Hepatocyte (in vitro differentiated cells): Measurements from ENCODE around the gene ESR1. TPM values are rescaled to one million over a fixed set of nuclear protein-coding genes. Genes with fewer than 3 reads are reported as not detected.

Experiments used
- DNase-seq: peaks from one replicate; pipeline ENCODE4 v3.0.0-alpha.2; 2016; ENCODE audit warnings: low spot score
- H2AFZ ChIP-seq: fragments of 200-600 bp; sonication (generic); 2 replicates; pipeline ENCODE4 v1.6.0; 2016; ENCODE audit warnings: antibody characterized with exemption, mild to moderate bottlenecking
- H3K27ac ChIP-seq: fragments of 200-600 bp; sonication (generic); 2 replicates; pipeline ENCODE4 v1.5.1; 2016; ENCODE audit warnings: mild to moderate bottlenecking
- H3K27me3 ChIP-seq: fragments of 200-600 bp; sonication (generic); 2 replicates; pipeline ENCODE4 v1.6.1; 2016
- H3K36me3 ChIP-seq: fragments of 200-600 bp; sonication (generic); replicated peaks from 2 replicates; pipeline ENCODE4 v1.5.1; 2016; ENCODE audit warnings: low read depth; ENCODE audit not compliant: insufficient read depth
- H3K4me1 ChIP-seq: fragments of 200-600 bp; sonication (generic); 2 replicates; pipeline ENCODE4 v1.5.1; 2016; ENCODE audit warnings: mild to moderate bottlenecking, moderate library complexity; ENCODE audit not compliant: insufficient read depth
- H3K4me2 ChIP-seq: fragments of 200-600 bp; sonication (generic); 2 replicates; pipeline ENCODE4 v1.6.0; 2016
- H3K4me3 ChIP-seq: fragments of 200-600 bp; sonication (generic); 2 replicates; pipeline ENCODE4 v1.5.1; 2016; ENCODE audit warnings: mild to moderate bottlenecking
- H3K79me2 ChIP-seq: fragments of 200-600 bp; sonication (generic); 2 replicates; pipeline ENCODE4 v1.6.0; 2017; ENCODE audit warnings: mild to moderate bottlenecking
- H3K9me2 ChIP-seq: fragments of 200-600 bp; sonication (generic); replicated peaks from 2 replicates; pipeline ENCODE4 v1.6.0; 2017; ENCODE audit warnings: mild to moderate bottlenecking; ENCODE audit not compliant: insufficient read depth
- H3K9me3 ChIP-seq: fragments of 200-600 bp; sonication (generic); 2 replicates; pipeline ENCODE4 v1.5.1; 2016; ENCODE audit warnings: low read depth, mild to moderate bottlenecking
- H4K20me1 ChIP-seq: fragments of 200-600 bp; sonication (generic); 2 replicates; pipeline ENCODE4 v1.6.0; 2016; ENCODE audit warnings: mild to moderate bottlenecking; ENCODE audit not compliant: insufficient read depth, poor library complexity, severe bottlenecking
- CTCF ChIP-seq: fragments of 200-600 bp; sonication (generic); IDR thresholded peaks from 2 replicates; pipeline ENCODE4 v1.5.1; 2016; ENCODE audit warnings: antibody characterized with exemption, mild to moderate bottlenecking; ENCODE audit not compliant: poor library complexity
- EZH2 ChIP-seq: fragments of 200-600 bp; sonication (generic); IDR thresholded peaks from 2 replicates; pipeline ENCODE4 v1.6.1; 2016; ENCODE audit warnings: antibody characterized with exemption, mild to moderate bottlenecking, borderline replicate concordance
- EZH2phosphoT487 ChIP-seq: fragments of 200-600 bp; sonication (generic); IDR thresholded peaks from one replicate; pipeline ENCODE4 v1.6.1; 2018; ENCODE audit warnings: antibody characterized with exemption, mild to moderate bottlenecking, low read depth, moderate library complexity; ENCODE audit not compliant: unreplicated experiment, severe bottlenecking
- WGBS: methylation state at CpG from one replicate; pipeline ENCODE4 v1.1.6; 2016; ENCODE audit warnings: low lambda C conversion rate; ENCODE audit errors: missing lambda C conversion rate; 5-methylcytosine and 5-hydroxymethylcytosine counted together
- polyA plus RNA-seq: library from polyadenylated mRNA; unstranded; fragments of >200 nt; fragmentation: Nextera tagmentation; extraction: Ambion mirVana; gene quantifications from 2 replicates; pipeline ENCODE4 v1.2.1, GENCODE V29; 2016
- total RNA-seq: library from RNA; depleted of rRNA; stranded (reverse); fragments of >200 nt; gene quantifications from 2 replicates; pipeline ENCODE4 v1.2.3, GENCODE V29; 2014

ESR1 gene
- total and polyA plus RNA-seq, 2 experiments from 2014 or later: 0.07 TPM; not detected in 1

- WGBS: 72% methylated on average over 4 of the region's 4 CpGs
- DNase-seq: no peak
- Histone ChIP-seq H2AFZ (no peak overlapping the region), H4K20me1 (no peaks in the 10 kb centered on the region), H3K9me2 (no peaks in the 10 kb centered on the region), H3K27ac (no peak overlapping the region), H3K79me2 (no peaks in the 10 kb centered on the region), H3K4me1 (no peaks in the 10 kb centered on the region), H3K27me3 (no peaks in the 10 kb centered on the region), H3K9me3 (no peaks in the 10 kb centered on the region), H3K36me3 (no peaks in the 10 kb centered on the region), H3K4me3 (no peak overlapping the region), H3K4me2 (no peak overlapping the region)
- no peak for TF ChIP-seq EZH2
- no peak for TF ChIP-seq EZH2phosphoT487
Observed at GRCh38 chr6:152078001-152078400, 270.5 kb downstream of the ESR1 start.

GRCh38 chr6:152078804-152079203 is 271.3 kb downstream of the ESR1 start:
- no peaks in the 10 kb centered on the region for H3K9me3 ChIP-seq
- H3K79me2 ChIP-seq: no peaks in the 10 kb centered on the region
- H4K20me1 ChIP-seq: no peaks in the 10 kb centered on the region
- no peaks in the 10 kb centered on the region for H3K4me1 ChIP-seq
- H3K4me3 ChIP-seq: no peak overlapping the region
- no peak overlapping the region for H2AFZ ChIP-seq
- H3K36me3 ChIP-seq: no peaks in the 10 kb centered on the region
- H3K27me3 ChIP-seq: no peaks in the 10 kb centered on the region
- no peak overlapping the region for H3K27ac ChIP-seq
- no peak overlapping the region for H3K4me2 ChIP-seq
- no peaks in the 10 kb centered on the region for H3K9me2 ChIP-seq
- no peak for DNase-seq
- WGBS: 62% methylated on average over 7 of the region's 7 CpGs
- no peak for TF ChIP-seq EZH2
- no peak for TF ChIP-seq EZH2phosphoT487
- no peak for TF ChIP-seq CTCF

GRCh38 chr6:152085451-152085921 is 278.0 kb downstream of the ESR1 start:
- DNase-seq: no peak

More at GRCh38 chr6:152085451-152085921, 278.0 kb downstream of the ESR1 start:
- Histone ChIP-seq H3K27ac (no peak overlapping the region), H3K9me2 (no peaks in the 10 kb centered on the region), H3K36me3 (no peaks in the 10 kb centered on the region), H3K4me2 (no peak overlapping the region), H3K9me3 (no peaks in the 10 kb centered on the region), H3K4me1 (no peaks in the 10 kb centered on the region), H3K79me2 (no peaks in the 10 kb centered on the region), H4K20me1 (no peaks in the 10 kb centered on the region), H3K27me3 (no peaks in the 10 kb centered on the region), H2AFZ (no peak overlapping the region), H3K4me3 (no peak overlapping the region)
- WGBS: 73% methylated on average over 4 of the region's 4 CpGs
- no peak for TF ChIP-seq CTCF
- TF ChIP-seq EZH2phosphoT487: no peak
- no peak for TF ChIP-seq EZH2
